GM18517 (cell line): ENCODE results near the gene CREBRF.
A peak's percentile ranks its signal among the peaks of the same experiment; 100 is the strongest.
"Not testable (repeated sequence)": the region's sequence is repeated elsewhere in the genome, so short reads cannot be mapped to it uniquely, and the experiment has no call there.

Experiments used
- ATAC-seq: cut with Tn5 transposase; IDR thresholded peaks from one replicate; pipeline ENCODE4 v1.9.1; 2021; ENCODE audit warnings: mild to moderate bottlenecking, moderate library complexity; ENCODE audit not compliant: unreplicated experiment

The CREBRF gene, protein sequence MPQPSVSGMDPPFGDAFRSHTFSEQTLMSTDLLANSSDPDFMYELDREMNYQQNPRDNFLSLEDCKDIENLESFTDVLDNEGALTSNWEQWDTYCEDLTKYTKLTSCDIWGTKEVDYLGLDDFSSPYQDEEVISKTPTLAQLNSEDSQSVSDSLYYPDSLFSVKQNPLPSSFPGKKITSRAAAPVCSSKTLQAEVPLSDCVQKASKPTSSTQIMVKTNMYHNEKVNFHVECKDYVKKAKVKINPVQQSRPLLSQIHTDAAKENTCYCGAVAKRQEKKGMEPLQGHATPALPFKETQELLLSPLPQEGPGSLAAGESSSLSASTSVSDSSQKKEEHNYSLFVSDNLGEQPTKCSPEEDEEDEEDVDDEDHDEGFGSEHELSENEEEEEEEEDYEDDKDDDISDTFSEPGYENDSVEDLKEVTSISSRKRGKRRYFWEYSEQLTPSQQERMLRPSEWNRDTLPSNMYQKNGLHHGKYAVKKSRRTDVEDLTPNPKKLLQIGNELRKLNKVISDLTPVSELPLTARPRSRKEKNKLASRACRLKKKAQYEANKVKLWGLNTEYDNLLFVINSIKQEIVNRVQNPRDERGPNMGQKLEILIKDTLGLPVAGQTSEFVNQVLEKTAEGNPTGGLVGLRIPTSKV

GRCh38 chr5:173055983-173056782, at the start of gene CREBRF:
Gene CREBRF, plus strand, starts transcription at chr5:173056352. Its CDS starts 24,424 bp downstream, at chr5:173080776.
- peak; percentile 73 for ATAC-seq

DNA sequence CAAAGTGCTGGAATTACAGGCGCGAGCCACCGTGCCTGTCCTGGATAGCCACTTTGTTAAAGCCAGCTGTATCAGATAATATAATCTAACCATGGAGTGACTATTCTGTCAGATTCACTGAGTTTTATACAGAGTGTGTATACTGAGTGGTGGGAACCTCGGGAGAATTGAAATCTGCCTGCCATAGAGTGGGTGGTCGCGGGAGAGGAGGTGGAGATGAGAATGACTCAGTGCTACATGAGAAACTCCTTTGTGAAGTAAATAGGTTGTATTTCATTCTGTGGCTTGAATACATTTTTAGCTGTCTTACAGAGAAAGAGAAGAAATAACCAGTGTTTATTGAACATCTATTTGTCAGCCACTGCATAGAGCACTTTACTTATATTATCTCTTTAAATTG, 46.1 kb upstream of the CREBRF start:
- no peak for ATAC-seq

GRCh38 chr5:173010547-173011464, 45.3 kb upstream of the CREBRF start:
- ATAC-seq, result no peak

- no peak for ATAC-seq
Measured at GRCh38 chr5:173011566-173011965, 44.6 kb upstream of the CREBRF start.

GRCh38 chr5:173012882-173013281, 43.3 kb upstream of the CREBRF start:
- no peak for ATAC-seq

- ATAC-seq, result no peak
Measured at GRCh38 chr5:173014671-173015070, 41.5 kb upstream of the CREBRF start.

DNA sequence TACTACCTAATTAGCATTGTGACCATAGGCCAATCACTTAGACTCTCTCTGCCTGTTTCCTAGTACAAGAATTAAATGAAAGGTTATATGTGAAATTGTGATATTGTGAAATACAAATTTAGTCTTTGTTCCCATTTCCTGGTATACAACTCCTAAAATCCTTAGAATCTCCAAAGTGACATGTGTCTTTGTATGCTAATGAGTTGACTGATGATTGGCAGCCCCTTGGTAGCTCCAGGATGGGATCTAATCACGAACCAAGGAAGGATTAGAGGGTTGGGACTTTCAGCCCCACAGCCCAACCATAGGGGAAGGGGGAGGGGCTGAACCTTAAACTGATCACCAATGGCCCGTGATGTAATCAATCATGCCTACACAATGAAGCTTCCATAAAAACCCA, 41.0 kb upstream of the CREBRF start:
- ATAC-seq, result no peak

GRCh38 chr5:173015598-173016455, 40.3 kb upstream of the CREBRF start:
- ATAC-seq, result no peak

DNA sequence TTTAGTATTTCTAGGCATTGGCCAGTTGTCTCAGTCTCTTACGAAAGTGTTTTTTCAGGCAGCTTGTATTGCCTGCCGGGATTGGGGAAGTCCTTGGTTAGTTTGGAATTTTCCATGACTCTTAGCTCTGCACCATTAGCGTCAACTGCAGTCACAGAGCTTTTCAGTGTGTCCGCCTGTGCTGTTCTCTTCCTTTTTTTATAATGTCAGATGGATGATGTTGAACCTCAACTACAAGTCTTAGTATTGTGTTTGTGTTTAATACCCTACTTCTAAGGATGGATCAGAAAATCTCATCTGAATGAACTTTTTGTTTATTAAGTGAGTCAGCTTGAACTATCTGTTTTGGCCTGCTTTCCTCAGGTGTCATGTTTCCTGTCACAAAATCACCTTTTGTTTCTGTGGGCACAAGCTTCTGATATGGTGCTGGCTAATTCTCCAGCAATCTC, 39.5 kb upstream of the CREBRF start:
- ATAC-seq, result no peak

DNA sequence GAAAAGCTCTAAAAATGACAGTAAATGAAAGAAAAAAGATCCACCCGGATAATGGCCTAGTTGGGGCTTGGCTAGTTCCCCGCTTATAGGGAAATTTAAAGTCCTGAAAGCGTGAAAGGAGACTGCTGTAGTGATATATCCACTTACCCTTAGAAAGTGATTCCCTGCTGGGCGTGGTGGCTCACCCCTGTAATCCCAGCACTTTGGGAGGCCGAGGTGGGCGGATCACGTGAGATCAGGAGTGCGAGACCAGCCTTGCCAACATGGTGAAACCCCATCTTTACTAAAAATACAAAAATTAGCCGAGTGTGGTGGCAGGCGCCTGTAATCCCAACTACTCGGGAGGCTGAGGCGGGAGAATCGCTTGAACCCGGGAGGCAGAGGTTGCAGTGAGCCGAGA, 39.1 kb upstream of the CREBRF start:
- not testable (repeated sequence) for ATAC-seq

GRCh38 chr5:173018358-173018757, 37.8 kb upstream of the CREBRF start:
- ATAC-seq, result no peak

GRCh38 chr5:173020154-173020581, 36.0 kb upstream of the CREBRF start:
- ATAC-seq, result no peak

- no peak for ATAC-seq
Measured at GRCh38 chr5:173020643-173021042, 35.5 kb upstream of the CREBRF start.

GRCh38 chr5:173025651-173026050, 30.5 kb upstream of the CREBRF start:
- no peak for ATAC-seq

DNA sequence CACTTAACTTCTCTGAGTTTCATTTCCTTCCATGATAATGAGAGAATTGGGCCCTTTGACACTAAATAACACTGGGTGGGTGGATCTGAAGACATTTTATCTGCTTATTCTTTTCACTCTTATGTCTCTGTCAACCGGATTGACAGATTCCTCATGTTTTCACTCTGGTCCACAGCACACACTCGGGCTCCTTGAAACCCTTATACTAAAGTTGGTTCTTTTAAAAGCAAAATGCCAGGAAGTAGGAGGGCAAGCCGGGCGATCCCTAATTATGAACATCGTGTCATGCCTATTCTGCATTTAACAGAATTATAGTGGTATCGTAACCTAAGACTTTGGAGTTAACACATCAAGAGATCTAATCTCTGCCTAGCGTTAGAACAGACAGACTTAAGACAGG, 28.2 kb upstream of the CREBRF start:
- ATAC-seq, result no peak

- peak; percentile 24 for ATAC-seq
Measured at GRCh38 chr5:173028811-173029327, 27.3 kb upstream of the CREBRF start.

DNA sequence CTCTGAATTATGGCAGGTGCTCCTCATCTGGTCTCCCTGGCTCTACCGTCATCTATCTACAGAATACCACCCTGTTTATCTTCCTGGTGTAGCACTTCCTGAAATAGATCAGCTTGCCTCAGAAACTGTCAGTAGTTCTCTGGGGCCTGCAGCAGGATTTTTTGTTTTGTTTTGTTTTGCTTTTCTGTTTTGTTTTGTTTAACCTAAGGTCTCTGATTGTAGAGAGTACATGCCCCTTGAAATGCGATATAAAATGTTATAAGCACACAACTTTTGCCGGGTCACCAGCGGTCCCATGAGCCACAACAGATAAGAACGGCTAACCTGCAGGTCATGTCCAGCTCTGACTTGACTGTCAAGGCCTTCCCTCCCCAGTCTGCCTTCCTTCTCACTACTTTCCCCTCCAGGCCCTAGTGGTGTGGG, 26.6 kb upstream of the CREBRF start:
- peak; percentile 45 for ATAC-seq

- not testable (repeated sequence) for ATAC-seq
Measured at GRCh38 chr5:173032096-173032495, 24.1 kb upstream of the CREBRF start.

DNA sequence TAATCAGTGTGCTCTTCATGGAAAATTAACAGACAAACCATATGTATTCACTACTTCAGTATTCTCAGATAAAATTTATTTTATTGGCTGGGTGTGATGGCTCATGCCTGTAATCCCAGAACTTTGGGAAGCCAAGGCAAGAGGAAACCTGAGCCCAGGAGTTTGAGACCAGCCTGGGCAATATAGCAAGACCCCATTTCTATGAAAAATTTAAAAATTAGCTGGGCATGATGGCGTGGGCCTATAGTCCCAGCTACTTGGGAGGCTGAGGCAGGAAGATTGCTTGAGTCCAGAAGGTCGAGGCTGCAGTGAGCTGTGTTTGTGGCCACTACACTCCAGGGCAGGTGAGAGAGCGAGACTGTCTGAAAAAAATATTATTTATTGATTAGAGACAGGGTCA, 23.4 kb upstream of the CREBRF start:
- ATAC-seq, result no peak
